HepG2 (cell line): ENCODE results near the gene GPATCH3. TPM values are rescaled to one million over a fixed set of nuclear protein-coding genes. Genes with fewer than 3 reads are reported as not detected.

Experiments
- AHR ChIP-seq: IDR thresholded peaks from 2 replicates; pipeline ENCODE4 v1.6.1; 2018; ENCODE audit warnings: missing genetic modification reagents, missing compliant biosample characterization
- CAMTA2 ChIP-seq: sonication (generic); formaldehyde crosslinking; IDR thresholded peaks from 2 replicates; pipeline ENCODE4 v1.4.0; 2020; ENCODE audit warnings: mild to moderate bottlenecking, missing genetic modification reagents, borderline replicate concordance
- HDAC6 ChIP-seq: fragments of 200-600 bp; sonication (generic); IDR thresholded peaks from 2 replicates; pipeline ENCODE4 v1.7.0; 2017; ENCODE audit warnings: mild to moderate bottlenecking, antibody characterized with exemption, low read length, low read depth
- HNRNPL ChIP-seq: fragments of 200-400 bp; formaldehyde crosslinking; IDR thresholded peaks from 2 replicates; pipeline ENCODE4 v1.6.1; 2017; ENCODE audit warnings: mild to moderate bottlenecking, low read depth, low read length
- JUNB ChIP-seq: sonication (generic); formaldehyde crosslinking; IDR thresholded peaks from 2 replicates; pipeline ENCODE4 v1.8.0; 2022; ENCODE audit warnings: missing genetic modification reagents, mild to moderate bottlenecking, borderline replicate concordance
- KLF13 ChIP-seq: sonication (generic); formaldehyde crosslinking; IDR thresholded peaks from 2 replicates; pipeline ENCODE4 v1.4.0; 2020; ENCODE audit warnings: mild to moderate bottlenecking, missing genetic modification reagents
- MTF2 ChIP-seq: sonication (generic); formaldehyde crosslinking; IDR thresholded peaks from 2 replicates; pipeline ENCODE4 v1.5.0; 2020; ENCODE audit warnings: missing genetic modification reagents, borderline replicate concordance
- NFIB ChIP-seq: sonication (generic); formaldehyde crosslinking; IDR thresholded peaks from 2 replicates; pipeline ENCODE4 v1.9.0; 2021; ENCODE audit warnings: missing genetic modification reagents, mild to moderate bottlenecking, borderline replicate concordance
- NFIC ChIP-seq: IDR thresholded peaks from 2 replicates; pipeline ENCODE4 v1.6.1; 2012; ENCODE audit warnings: mild to moderate bottlenecking, low read length, inconsistent platforms
- PHB2 ChIP-seq: fragments of 450-650 bp; IDR thresholded peaks from 2 replicates; pipeline ENCODE4 v1.6.1; 2018; ENCODE audit not compliant: partially characterized antibody
- PLSCR1 ChIP-seq: sonication (generic); formaldehyde crosslinking; IDR thresholded peaks from 2 replicates; pipeline ENCODE4 v1.5.0; 2020; ENCODE audit warnings: missing genetic modification reagents, mild to moderate bottlenecking, borderline replicate concordance
- RBFOX2 ChIP-seq: fragments of 200-400 bp; formaldehyde crosslinking; IDR thresholded peaks from 2 replicates; pipeline ENCODE4 v1.6.1; 2017; ENCODE audit warnings: low read depth, mild to moderate bottlenecking, low read length
- RBM22 ChIP-seq: fragments of 200-400 bp; formaldehyde crosslinking; optimal IDR thresholded peaks from 2 replicates; pipeline ENCODE3; 2017; ENCODE audit warnings: mild to moderate bottlenecking, low read length, moderate library complexity
- RXRA ChIP-seq: sonication (generic); formaldehyde crosslinking; IDR thresholded peaks from 2 replicates; pipeline ENCODE4 v1.5.1; 2020; ENCODE audit warnings: missing genetic modification reagents
- SMAD9 ChIP-seq: sonication (generic); formaldehyde crosslinking; IDR thresholded peaks from 2 replicates; pipeline ENCODE4 v1.5.1; 2020; ENCODE audit warnings: mild to moderate bottlenecking, missing genetic modification reagents
- SOX13 ChIP-seq, 3 experiments: fragments of 450-650 bp in 1 of 3; sonication (generic) in 1 of 3; formaldehyde crosslinking in 1 of 3; IDR thresholded peaks in 2 of 3; conservative IDR thresholded peaks in 1 of 3; 2 replicates each; pipeline versions ENCODE4 v1.5.0 to v1.6.1; 2016 to 2020; ENCODE audit warnings: antibody characterized with exemption in 1 of 3, mild to moderate bottlenecking in 1 of 3, missing compliant biosample characterization in 1 of 3, missing genetic modification reagents in 1 of 3, moderate library complexity in 1 of 3
- ZBTB7A ChIP-seq: sonication (generic); formaldehyde crosslinking; IDR thresholded peaks from 2 replicates; pipeline ENCODE4 v1.8.0; 2022; ENCODE audit warnings: mild to moderate bottlenecking, missing genetic modification reagents
- ZNF263 ChIP-seq: sonication (generic); formaldehyde crosslinking; IDR thresholded peaks from 2 replicates; pipeline ENCODE4 v1.4.0; 2020; ENCODE audit warnings: missing genetic modification reagents
- ZNF510 ChIP-seq: sonication (generic); formaldehyde crosslinking; IDR thresholded peaks from 2 replicates; pipeline ENCODE4 v1.4.0; 2020; ENCODE audit warnings: low read depth, mild to moderate bottlenecking, missing genetic modification reagents
- ZNF687 ChIP-seq: sonication (generic); formaldehyde crosslinking; IDR thresholded peaks from 2 replicates; pipeline ENCODE4 v1.5.1; 2020; ENCODE audit warnings: mild to moderate bottlenecking, missing genetic modification reagents, moderate library complexity
- polyA plus RNA-seq, 8 experiments: library from polyadenylated mRNA; depleted of rRNA in 3 of 8; stranded (reverse) in 7 of 8; unstranded in 1 of 8; fragments of >200 nt; fragmentation: Illumina TruSeq in 4 of 8; extraction: Trizol in 4 of 8; gene quantifications; 2 replicates each; pipeline versions ENCODE4 v1.2.1 to v1.2.3, GENCODE V29; 2011 to 2016; ENCODE audit warnings: low read depth in 4 of 8, missing spikeins in 1 of 8, mixed read lengths in 1 of 8; ENCODE audit not compliant: insufficient read depth in 1 of 8
- total RNA-seq, 5 experiments: library from RNA; depleted of rRNA; stranded (reverse); fragments of >200 nt; fragmentation: Illumina TruSeq; extraction: Trizol; gene quantifications; 2 replicates each; pipeline ENCODE4 v1.2.3, GENCODE V29; 2016; ENCODE audit warnings: low read depth in 1 of 5
- TF ChIP-seq, protein P1 (sequence below): sonication (generic); formaldehyde crosslinking; IDR thresholded peaks from 2 replicates; pipeline ENCODE4 v1.8.0; 2022; ENCODE audit warnings: missing genetic modification reagents, mild to moderate bottlenecking, moderate library complexity, borderline replicate concordance
- TF ChIP-seq, protein P2 (sequence below): sonication (generic); formaldehyde crosslinking; IDR thresholded peaks from 2 replicates; pipeline ENCODE4 v1.8.1; 2023; ENCODE audit warnings: missing genetic modification reagents, inconsistent platforms, borderline replicate concordance

The GPATCH3 gene
- total and polyA plus RNA-seq, 2 of the 13 experiments (the other 11 are each of a cell fraction or from before 2014, with no cell fraction given): 8.3 to 11.0 TPM

DNA sequence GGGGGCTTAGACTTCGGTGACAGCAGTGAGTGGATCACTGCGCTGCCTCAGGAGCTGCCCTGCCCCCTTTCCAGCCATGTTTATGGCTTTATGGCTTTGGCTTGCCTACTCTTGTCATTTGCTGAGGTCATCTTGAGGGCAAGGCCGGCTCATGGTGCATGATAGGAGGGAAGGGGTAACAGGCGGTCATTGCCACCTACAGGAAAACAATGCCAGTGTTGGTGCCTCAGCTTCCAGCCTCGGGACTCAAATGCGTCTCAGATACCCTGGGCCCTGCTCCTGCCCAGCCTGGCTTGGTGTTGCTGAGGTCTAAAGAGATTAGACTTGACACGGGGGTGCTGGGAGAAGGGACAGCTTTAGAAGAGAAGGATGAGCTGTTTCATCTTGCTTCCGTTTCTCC, 45.5 kb upstream of the GPATCH3 start (continued):
- TF ChIP-seq KLF13 (no peak), CAMTA2 (CRISPR knock-in tag) (no peak), PHB2 (no peak), ZNF687 (CRISPR knock-in tag) (peak; percentile 80), RXRA (peak; percentile 30; the same call in 1 of the 2 replicates), HNRNPL (no peak), MTF2 (CRISPR knock-in tag) (no peak), AHR (CRISPR knock-in tag) (no peak), ZNF263 (CRISPR knock-in tag) (no peak), ZNF510 (no peak), JUNB (no peak), RBFOX2 (no peak), NFIC (no peak), RBM22 (no peak), PLSCR1 (CRISPR knock-in tag) (no peak), SMAD9 (CRISPR knock-in tag) (no peak), NFIB (CRISPR knock-in tag) (no peak), HDAC6 (no peak), ZBTB7A (CRISPR knock-in tag) (no peak), SOX13 (IDR thresholded peaks at IDR 0.05) (no peak), SOX13 (CRISPR knock-in tag; conservative IDR thresholded peaks at IDR 0.05 in 1 of 2, IDR thresholded peaks at IDR 0.05 in 1 of 2) (peak in 1 of 2 experiments; percentile 14; a peak in 1 of 4 replicates)
- TF ChIP-seq, protein P1, sequence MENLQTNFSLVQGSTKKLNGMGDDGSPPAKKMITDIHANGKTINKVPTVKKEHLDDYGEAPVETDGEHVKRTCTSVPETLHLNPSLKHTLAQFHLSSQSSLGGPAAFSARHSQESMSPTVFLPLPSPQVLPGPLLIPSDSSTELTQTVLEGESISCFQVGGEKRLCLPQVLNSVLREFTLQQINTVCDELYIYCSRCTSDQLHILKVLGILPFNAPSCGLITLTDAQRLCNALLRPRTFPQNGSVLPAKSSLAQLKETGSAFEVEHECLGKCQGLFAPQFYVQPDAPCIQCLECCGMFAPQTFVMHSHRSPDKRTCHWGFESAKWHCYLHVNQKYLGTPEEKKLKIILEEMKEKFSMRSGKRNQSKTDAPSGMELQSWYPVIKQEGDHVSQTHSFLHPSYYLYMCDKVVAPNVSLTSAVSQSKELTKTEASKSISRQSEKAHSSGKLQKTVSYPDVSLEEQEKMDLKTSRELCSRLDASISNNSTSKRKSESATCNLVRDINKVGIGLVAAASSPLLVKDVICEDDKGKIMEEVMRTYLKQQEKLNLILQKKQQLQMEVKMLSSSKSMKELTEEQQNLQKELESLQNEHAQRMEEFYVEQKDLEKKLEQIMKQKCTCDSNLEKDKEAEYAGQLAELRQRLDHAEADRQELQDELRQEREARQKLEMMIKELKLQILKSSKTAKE (CRISPR knock-in tag): peak; percentile 36; the same call in 1 of the 2 replicates
- TF ChIP-seq, protein P2, sequence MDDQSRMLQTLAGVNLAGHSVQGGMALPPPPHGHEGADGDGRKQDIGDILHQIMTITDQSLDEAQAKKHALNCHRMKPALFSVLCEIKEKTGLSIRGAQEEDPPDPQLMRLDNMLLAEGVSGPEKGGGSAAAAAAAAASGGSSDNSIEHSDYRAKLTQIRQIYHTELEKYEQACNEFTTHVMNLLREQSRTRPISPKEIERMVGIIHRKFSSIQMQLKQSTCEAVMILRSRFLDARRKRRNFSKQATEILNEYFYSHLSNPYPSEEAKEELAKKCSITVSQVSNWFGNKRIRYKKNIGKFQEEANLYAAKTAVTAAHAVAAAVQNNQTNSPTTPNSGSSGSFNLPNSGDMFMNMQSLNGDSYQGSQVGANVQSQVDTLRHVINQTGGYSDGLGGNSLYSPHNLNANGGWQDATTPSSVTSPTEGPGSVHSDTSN (CRISPR knock-in tag): no peak
